Neural cell (in vitro differentiated cells): Measurements from ENCODE around the gene ZP2. TPM values are rescaled to one million over a fixed set of nuclear protein-coding genes. Genes with fewer than 3 reads are reported as not detected.

ENCODE experiments used
- H2AFZ ChIP-seq: fragments of 200-600, 300-800 bp; sonication (generic), shearing (Covaris generic); 2 replicates; pipeline ENCODE4 v1.6.0; 2014; ENCODE audit warnings: low read depth, mild to moderate bottlenecking, antibody characterized with exemption, low read length, moderate library complexity
- H3F3A ChIP-seq: fragments of 200-600 bp; shearing (Covaris generic); 2 replicates; pipeline ENCODE4 v1.6.1; 2016; ENCODE audit warnings: mild to moderate bottlenecking, moderate library complexity, mixed read lengths, antibody characterized with exemption, low read length; ENCODE audit not compliant: insufficient read depth, poor library complexity, severe bottlenecking
- H3K27ac ChIP-seq: fragments of 200-600, 300-800 bp; sonication (generic), shearing (Covaris generic); 2 replicates; pipeline ENCODE4 v1.5.1; 2014; ENCODE audit warnings: mild to moderate bottlenecking, low read length, moderate library complexity
- H3K27me3 ChIP-seq: fragments of 300-800, 200-600 bp; sonication (generic), shearing (Covaris generic); 2 replicates; pipeline ENCODE4 v1.6.0; 2014; ENCODE audit warnings: mild to moderate bottlenecking, low read depth, low read length, moderate library complexity; ENCODE audit not compliant: insufficient read depth
- H3K36me3 ChIP-seq: fragments of 300-800, 200-600 bp; sonication (generic), shearing (Covaris generic); 2 replicates; pipeline ENCODE4 v1.5.1; 2014; ENCODE audit warnings: mild to moderate bottlenecking, antibody characterized with exemption, low read length, moderate library complexity; ENCODE audit not compliant: insufficient read depth
- H3K4me2 ChIP-seq: fragments of 300-800, 200-600 bp; sonication (generic), shearing (Covaris generic); 2 replicates; pipeline ENCODE4 v1.6.0; 2014; ENCODE audit warnings: mild to moderate bottlenecking, low read length
- H3K4me3 ChIP-seq: fragments of 300-800, 200-600 bp; sonication (generic), shearing (Covaris generic); 2 replicates; pipeline ENCODE4 v1.5.1; 2014; ENCODE audit warnings: mild to moderate bottlenecking, low read length, moderate library complexity
- H3K79me2 ChIP-seq: fragments of 200-600 bp; shearing (Covaris generic); replicated peaks from 2 replicates; pipeline ENCODE4 v1.6.0; 2014; ENCODE audit warnings: mild to moderate bottlenecking, low read length, moderate library complexity; ENCODE audit not compliant: insufficient read depth
- H3K9ac ChIP-seq: fragments of 300-800, 200-600 bp; sonication (generic), shearing (Covaris generic); 2 replicates; pipeline ENCODE4 v1.6.1; 2016; ENCODE audit warnings: mild to moderate bottlenecking, low read length, mixed read lengths
- H3K9me2 ChIP-seq: fragments of 200-600 bp; shearing (Covaris generic); 2 replicates; pipeline ENCODE4 v1.6.1; 2016; ENCODE audit warnings: mild to moderate bottlenecking, low read length, mixed read lengths; ENCODE audit not compliant: insufficient read depth
- H3K9me3 ChIP-seq: fragments of 200-600, 300-800 bp; sonication (generic), shearing (Covaris generic); 2 replicates; pipeline ENCODE4 v1.6.1; 2016; ENCODE audit warnings: mild to moderate bottlenecking, mixed run types, low read length, moderate library complexity, mixed read lengths
- H4K20me1 ChIP-seq: fragments of 200-600 bp; shearing (Covaris generic); 2 replicates; pipeline ENCODE4 v1.6.1; 2016; ENCODE audit warnings: mild to moderate bottlenecking, mixed run types; ENCODE audit not compliant: insufficient read depth
- EP300 ChIP-seq: fragments of 450-650 bp; conservative IDR thresholded peaks from 2 replicates; pipeline ENCODE4 v1.6.1; 2014; ENCODE audit warnings: antibody characterized with exemption, mild to moderate bottlenecking, moderate library complexity; ENCODE audit not compliant: poor library complexity, severe bottlenecking
- EZH2 ChIP-seq: fragments of 200-600, 300-800 bp; shearing (Covaris generic), sonication (generic); IDR thresholded peaks from 2 replicates; pipeline ENCODE4 v1.6.1; 2014; ENCODE audit warnings: antibody characterized with exemption, low read length, borderline replicate concordance, mild to moderate bottlenecking; ENCODE audit not compliant: insufficient read depth, poor library complexity, severe bottlenecking
- MXI1 ChIP-seq: fragments of 450-650 bp; conservative IDR thresholded peaks from 2 replicates; pipeline ENCODE4 v1.6.1; 2014; ENCODE audit warnings: antibody characterized with exemption, mild to moderate bottlenecking; ENCODE audit not compliant: poor library complexity, severe bottlenecking
- POLR2AphosphoS5 ChIP-seq: IDR thresholded peaks from 2 replicates; pipeline ENCODE4 v1.6.1; 2012
- SMC3 ChIP-seq: fragments of 450-650 bp; conservative IDR thresholded peaks from 2 replicates; pipeline ENCODE4 v1.6.1; 2014; ENCODE audit warnings: antibody characterized with exemption, mild to moderate bottlenecking, moderate library complexity; ENCODE audit not compliant: poor library complexity
- polyA plus RNA-seq: library from polyadenylated mRNA; depleted of rRNA; stranded (reverse); fragments of >200 nt; gene quantifications from 2 replicates; pipeline ENCODE4 v1.2.3, GENCODE V29; 2014
- TF ChIP-seq, protein P1 (sequence below): IDR thresholded peaks from 2 replicates; pipeline ENCODE4 v1.6.1; 2012; ENCODE audit warnings: borderline replicate concordance

Gene ZP2
- polyA plus RNA-seq, 1 donor from 2014 or later, result not detected

- Histone ChIP-seq H3K9me3 (peaks cover 3% of the 10 kb centered on the region), H3K9ac (no peak overlapping the region), H3K27me3 (no peaks in the 10 kb centered on the region), H3K4me2 (no peak overlapping the region), H3F3A (no peaks in the 10 kb centered on the region), H3K4me3 (no peak overlapping the region), H3K27ac (no peak overlapping the region), H3K79me2 (no peaks in the 10 kb centered on the region), H3K36me3 (no peaks in the 10 kb centered on the region), H4K20me1 (no peaks in the 10 kb centered on the region), H3K9me2 (no peaks in the 10 kb centered on the region), H2AFZ (no peak overlapping the region)
- TF ChIP-seq EP300, result no peak
- TF ChIP-seq MXI1, result no peak
- TF ChIP-seq, protein P1, sequence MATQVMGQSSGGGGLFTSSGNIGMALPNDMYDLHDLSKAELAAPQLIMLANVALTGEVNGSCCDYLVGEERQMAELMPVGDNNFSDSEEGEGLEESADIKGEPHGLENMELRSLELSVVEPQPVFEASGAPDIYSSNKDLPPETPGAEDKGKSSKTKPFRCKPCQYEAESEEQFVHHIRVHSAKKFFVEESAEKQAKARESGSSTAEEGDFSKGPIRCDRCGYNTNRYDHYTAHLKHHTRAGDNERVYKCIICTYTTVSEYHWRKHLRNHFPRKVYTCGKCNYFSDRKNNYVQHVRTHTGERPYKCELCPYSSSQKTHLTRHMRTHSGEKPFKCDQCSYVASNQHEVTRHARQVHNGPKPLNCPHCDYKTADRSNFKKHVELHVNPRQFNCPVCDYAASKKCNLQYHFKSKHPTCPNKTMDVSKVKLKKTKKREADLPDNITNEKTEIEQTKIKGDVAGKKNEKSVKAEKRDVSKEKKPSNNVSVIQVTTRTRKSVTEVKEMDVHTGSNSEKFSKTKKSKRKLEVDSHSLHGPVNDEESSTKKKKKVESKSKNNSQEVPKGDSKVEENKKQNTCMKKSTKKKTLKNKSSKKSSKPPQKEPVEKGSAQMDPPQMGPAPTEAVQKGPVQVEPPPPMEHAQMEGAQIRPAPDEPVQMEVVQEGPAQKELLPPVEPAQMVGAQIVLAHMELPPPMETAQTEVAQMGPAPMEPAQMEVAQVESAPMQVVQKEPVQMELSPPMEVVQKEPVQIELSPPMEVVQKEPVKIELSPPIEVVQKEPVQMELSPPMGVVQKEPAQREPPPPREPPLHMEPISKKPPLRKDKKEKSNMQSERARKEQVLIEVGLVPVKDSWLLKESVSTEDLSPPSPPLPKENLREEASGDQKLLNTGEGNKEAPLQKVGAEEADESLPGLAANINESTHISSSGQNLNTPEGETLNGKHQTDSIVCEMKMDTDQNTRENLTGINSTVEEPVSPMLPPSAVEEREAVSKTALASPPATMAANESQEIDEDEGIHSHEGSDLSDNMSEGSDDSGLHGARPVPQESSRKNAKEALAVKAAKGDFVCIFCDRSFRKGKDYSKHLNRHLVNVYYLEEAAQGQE, result no peak
- no peak for TF ChIP-seq POLR2AphosphoS5
Observed at GRCh38 chr16:21205303-21205702, 6.1 kb downstream of the ZP2 start.

GRCh38 chr16:21203155-21203797 lies 8.1 kb downstream of the ZP2 start:
- Histone ChIP-seq H3K79me2 (no peaks in the 10 kb centered on the region), H3K27me3 (no peaks in the 10 kb centered on the region), H3K27ac (no peak overlapping the region), H3K9me2 (no peaks in the 10 kb centered on the region), H3F3A (no peaks in the 10 kb centered on the region), H4K20me1 (no peaks in the 10 kb centered on the region), H3K4me3 (no peak overlapping the region), H3K9ac (no peak overlapping the region), H3K36me3 (no peaks in the 10 kb centered on the region), H3K9me3 (peaks cover 3% of the 10 kb centered on the region), H3K4me2 (no peak overlapping the region), H2AFZ (no peak overlapping the region)
- no peak for TF ChIP-seq SMC3

DNA sequence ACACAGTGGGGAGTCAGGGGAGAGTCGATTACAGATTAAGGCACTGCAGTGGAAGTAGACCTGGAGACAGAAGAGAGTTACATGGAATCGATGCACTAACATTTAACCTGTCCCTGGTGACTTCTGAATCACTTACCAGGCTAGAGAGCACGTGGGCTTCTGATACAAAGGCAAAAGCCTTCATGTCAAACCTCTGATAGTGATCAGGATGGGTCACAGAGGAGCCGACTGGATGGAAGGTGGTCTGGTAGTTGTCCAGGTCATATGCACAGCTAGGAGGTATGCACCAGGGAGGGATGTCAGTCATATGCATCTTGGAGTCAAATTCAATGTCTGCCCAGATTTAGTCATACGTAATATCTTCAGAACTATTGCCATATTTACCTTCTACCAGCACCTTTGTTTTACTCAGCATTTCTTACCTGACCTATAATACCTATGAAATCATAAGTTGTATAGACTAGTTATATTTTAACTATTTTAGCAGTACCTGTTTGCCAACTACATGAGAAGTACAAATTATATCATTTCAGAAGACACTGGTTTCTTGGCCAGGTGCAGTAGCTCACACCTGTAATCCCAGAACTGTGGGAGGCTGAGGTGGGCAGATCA lies 11.7 kb downstream of the ZP2 start:
- H3K9me3 ChIP-seq, result no peaks in the 10 kb centered on the region
- no peak overlapping the region for H3K4me3 ChIP-seq
- no peak overlapping the region for H3K9ac ChIP-seq
- H3K9me2 ChIP-seq, result no peaks in the 10 kb centered on the region
- H3F3A ChIP-seq, result no peaks in the 10 kb centered on the region
- no peaks in the 10 kb centered on the region for H3K79me2 ChIP-seq
- no peak overlapping the region for H3K4me2 ChIP-seq
- H3K27me3 ChIP-seq, result no peaks in the 10 kb centered on the region
- H3K36me3 ChIP-seq, result no peaks in the 10 kb centered on the region
- H3K27ac ChIP-seq, result no peak overlapping the region
- H4K20me1 ChIP-seq, result no peaks in the 10 kb centered on the region
- H2AFZ ChIP-seq, result no peak overlapping the region
- TF ChIP-seq SMC3, result no peak
- TF ChIP-seq EZH2, result no peak
